Measurements from ENCODE around the gene CSN3.

The CSN3 gene

GRCh38 chr4:70297576-70297975, 55.2 kb downstream of the CSN3 start:
- TF ChIP-seq BHLHE40 (IDR thresholded peaks at IDR 0.05; ENCODE audit: borderline replicate concordance) = no peak
- no peak for TF ChIP-seq ZNF384 (IDR thresholded peaks at IDR 0.05)
- TF ChIP-seq TARDBP (IDR thresholded peaks at IDR 0.05) = no peak
- ChIA-PET CTCF (no interaction called here), POLR2A (no interaction called here)
- no peak for DNase-seq (ENCODE audit: extremely low spot score)

DNA sequence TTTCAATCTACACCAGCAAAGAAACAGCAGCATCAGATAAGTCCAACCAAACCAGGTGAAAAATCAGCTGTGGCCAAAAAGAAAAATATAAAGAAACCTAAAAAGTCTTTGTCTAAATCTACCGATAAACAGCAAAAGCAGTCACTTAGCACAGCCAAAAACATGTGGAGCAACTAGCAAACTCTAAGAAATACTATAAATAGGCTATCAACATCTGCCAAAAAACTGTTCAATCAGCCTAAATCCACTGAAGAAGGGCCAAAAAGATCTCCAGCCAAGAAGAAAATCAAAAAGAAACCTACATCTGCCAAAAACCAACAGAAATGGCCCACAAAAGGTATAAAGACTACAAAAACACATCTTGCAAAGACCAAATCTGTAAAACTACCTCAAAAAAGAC, 55.7 kb downstream of the CSN3 start:
- ChIA-PET CTCF (no interaction called here), POLR2A (no interaction called here)
- no peak for DNase-seq (ENCODE audit: extremely low spot score)
- TF ChIP-seq BHLHE40 (IDR thresholded peaks at IDR 0.05; ENCODE audit: borderline replicate concordance) = no peak
- TF ChIP-seq SP1 (IDR thresholded peaks at IDR 0.05) = no peak
- no peak for TF ChIP-seq ELF4 (IDR thresholded peaks at IDR 0.05)
- no peak for TF ChIP-seq ZNF384 (IDR thresholded peaks at IDR 0.05)
- TF ChIP-seq FOXM1 (IDR thresholded peaks at IDR 0.05; ENCODE audit: borderline replicate concordance) = no peak
- no peak for TF ChIP-seq ARNT (IDR thresholded peaks at IDR 0.05)
- no peak for TF ChIP-seq FOXK2 (IDR thresholded peaks at IDR 0.05)
- TF ChIP-seq HDGF (IDR thresholded peaks at IDR 0.05; ENCODE audit: borderline replicate concordance) = no peak
- TF ChIP-seq NFRKB (IDR thresholded peaks at IDR 0.05) = no peak
- TF ChIP-seq LEF1 (IDR thresholded peaks at IDR 0.05; ENCODE audit: borderline replicate concordance) = no peak
- TF ChIP-seq L3MBTL2 (conservative IDR thresholded peaks at IDR 0.05) = no peak
- TF ChIP-seq FOXA1 (IDR thresholded peaks at IDR 0.05) = no peak
- TF ChIP-seq SUZ12 (IDR thresholded peaks at IDR 0.05) = no peak
- no peak for TF ChIP-seq TARDBP (IDR thresholded peaks at IDR 0.05)
- no peak for TF ChIP-seq CTBP1 (IDR thresholded peaks at IDR 0.05; ENCODE audit: borderline replicate concordance)

DNA sequence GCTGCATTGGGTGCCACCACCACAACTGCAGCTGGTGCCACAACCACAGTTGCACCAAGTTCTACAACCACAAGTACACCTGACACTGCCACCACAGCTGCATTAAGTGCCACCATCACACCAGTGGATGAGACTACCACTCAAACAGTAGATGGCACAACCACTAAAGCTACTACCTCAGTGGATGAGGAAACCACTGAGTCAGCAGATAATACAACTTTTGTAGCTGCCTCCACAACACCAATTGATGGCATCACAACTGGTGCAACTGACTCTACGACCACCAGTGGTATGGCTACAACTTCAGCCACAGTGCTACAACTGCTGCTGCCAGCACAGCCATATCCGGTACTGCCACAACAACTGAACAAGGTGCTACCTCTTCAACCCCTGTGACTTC, 57.2 kb downstream of the CSN3 start:
- ChIA-PET CTCF (no interaction called here), POLR2A (no interaction called here)
- no peak for TF ChIP-seq ELF4 (IDR thresholded peaks at IDR 0.05)
- no peak for TF ChIP-seq CTBP1 (IDR thresholded peaks at IDR 0.05; ENCODE audit: borderline replicate concordance)
- TF ChIP-seq, protein P1, sequence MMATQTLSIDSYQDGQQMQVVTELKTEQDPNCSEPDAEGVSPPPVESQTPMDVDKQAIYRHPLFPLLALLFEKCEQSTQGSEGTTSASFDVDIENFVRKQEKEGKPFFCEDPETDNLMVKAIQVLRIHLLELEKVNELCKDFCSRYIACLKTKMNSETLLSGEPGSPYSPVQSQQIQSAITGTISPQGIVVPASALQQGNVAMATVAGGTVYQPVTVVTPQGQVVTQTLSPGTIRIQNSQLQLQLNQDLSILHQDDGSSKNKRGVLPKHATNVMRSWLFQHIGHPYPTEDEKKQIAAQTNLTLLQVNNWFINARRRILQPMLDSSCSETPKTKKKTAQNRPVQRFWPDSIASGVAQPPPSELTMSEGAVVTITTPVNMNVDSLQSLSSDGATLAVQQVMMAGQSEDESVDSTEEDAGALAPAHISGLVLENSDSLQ (IDR thresholded peaks at IDR 0.05) = no peak
- no peak for TF ChIP-seq L3MBTL2 (conservative IDR thresholded peaks at IDR 0.05)
- TF ChIP-seq FOXK2 (IDR thresholded peaks at IDR 0.05) = no peak
- no peak for TF ChIP-seq FOXM1 (IDR thresholded peaks at IDR 0.05; ENCODE audit: borderline replicate concordance)
- no peak for TF ChIP-seq BHLHE40 (IDR thresholded peaks at IDR 0.05; ENCODE audit: borderline replicate concordance)
- DNase-seq (ENCODE audit: extremely low spot score) = no peak

DNA sequence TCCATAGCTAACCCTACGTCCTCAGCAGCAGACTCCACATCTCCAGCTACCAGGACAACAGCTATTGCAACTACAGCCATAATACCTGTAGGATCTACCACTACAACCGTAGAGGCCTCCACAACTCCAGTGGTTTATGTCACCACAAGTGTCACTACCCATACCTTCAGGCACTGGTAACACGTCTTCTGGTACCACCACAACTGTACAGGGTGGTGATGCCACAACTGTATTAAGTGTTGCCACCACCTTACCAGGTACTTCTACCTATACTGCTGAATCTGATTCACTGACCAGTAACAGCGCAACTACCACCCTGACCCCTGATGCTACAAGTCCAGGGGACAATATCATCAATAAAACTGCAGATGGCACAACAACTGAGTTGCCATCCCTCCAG, 57.8 kb downstream of the CSN3 start:
- ChIA-PET POLR2A (no interaction called here), CTCF (no interaction called here)
- TF ChIP-seq, protein P1 (IDR thresholded peaks at IDR 0.05) = no peak
- TF ChIP-seq FOXK2 (IDR thresholded peaks at IDR 0.05) = no peak
- TF ChIP-seq BHLHE40 (IDR thresholded peaks at IDR 0.05; ENCODE audit: borderline replicate concordance) = no peak
- no peak for TF ChIP-seq SP1 (IDR thresholded peaks at IDR 0.05)
- TF ChIP-seq ELF4 (IDR thresholded peaks at IDR 0.05) = no peak
- no peak for TF ChIP-seq CTBP1 (IDR thresholded peaks at IDR 0.05; ENCODE audit: borderline replicate concordance)
- no peak for TF ChIP-seq LEF1 (IDR thresholded peaks at IDR 0.05; ENCODE audit: borderline replicate concordance)
- TF ChIP-seq HDGF (IDR thresholded peaks at IDR 0.05; ENCODE audit: borderline replicate concordance) = no peak
- TF ChIP-seq L3MBTL2 (conservative IDR thresholded peaks at IDR 0.05) = no peak
- no peak for TF ChIP-seq TARDBP (IDR thresholded peaks at IDR 0.05)
- no peak for TF ChIP-seq ZNF384 (IDR thresholded peaks at IDR 0.05)
- TF ChIP-seq NFRKB (IDR thresholded peaks at IDR 0.05) = no peak
- DNase-seq (ENCODE audit: extremely low spot score) = no peak

Measured in HEK293T (cell line).